ENCODE data around the gene CFL1. TPM values are rescaled to one million over a fixed set of nuclear protein-coding genes. Genes with fewer than 3 reads are reported as not detected.

CFL1 gene
- total and polyA plus RNA-seq, 4 donors = 387 to 1,282 (median 730) TPM

DNA sequence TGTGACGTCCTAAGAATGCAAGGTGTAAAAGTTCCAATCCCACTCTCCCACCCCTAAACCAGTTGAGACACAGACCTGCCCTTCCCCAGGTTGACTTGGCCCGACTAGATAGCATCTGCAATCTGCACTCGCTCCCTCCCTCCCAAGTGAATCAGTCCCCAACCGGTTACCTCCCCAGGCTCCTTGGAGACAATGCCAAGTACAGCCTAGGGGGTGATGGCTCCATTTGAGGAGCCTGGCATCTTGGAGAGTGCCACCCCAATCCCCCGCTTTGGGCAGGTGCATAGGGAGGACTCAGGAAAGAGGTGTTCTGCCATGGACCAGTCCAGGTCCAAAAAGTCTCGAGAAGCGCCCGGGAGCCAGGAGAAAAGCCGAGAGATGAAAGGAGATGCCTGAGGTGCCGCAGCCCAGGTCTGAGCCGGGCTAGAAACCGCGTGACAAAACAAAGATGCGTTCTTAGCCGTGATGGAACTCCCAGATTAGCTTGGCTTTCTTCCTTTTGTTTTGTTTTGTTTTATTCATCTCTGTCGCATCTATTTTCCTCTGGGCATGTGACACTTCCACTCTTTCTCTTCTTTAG, 42.9 kb downstream of the CFL1 start:
- Histone ChIP-seq H3K9ac (ENCODE audit: insufficient read depth in 1 of 2, low read length in 2 of 2) (no peak overlapping the region), H3K36me3 (ENCODE audit: control insufficient read depth in 4 of 4, insufficient read depth in 4 of 4, low read length in 4 of 4) (peaks cover 0 to 2% (median 0%) of the 10 kb centered on the region in 4 donors), H3K4me1 (ENCODE audit: control insufficient read depth in 5 of 5, insufficient read depth in 5 of 5, low read length in 5 of 5) (peaks cover 0 to 5% (median 3%) of the 10 kb centered on the region in 5 donors), H3K27ac (ENCODE audit: low read depth in 1 of 2, low read length in 1 of 2) (peak overlapping the region in 1 of 2 donors; percentile 34), H3K4me3 (no peak overlapping the region), H3K9me3 (ENCODE audit: control insufficient read depth in 4 of 4, insufficient read depth in 3 of 4, low read length in 3 of 4) (no peaks in the 10 kb centered on the region), H3K27me3 (ENCODE audit: control insufficient read depth in 3 of 3, insufficient read depth in 3 of 3, low read length in 2 of 3) (peaks cover 0 to 10% (median 3%) of the 10 kb centered on the region in 3 donors)
- ATAC-seq (ENCODE audit: insufficient read depth, low FRiP score) (no peak), DNase-seq (no peak)
- TF ChIP-seq, protein P1, sequence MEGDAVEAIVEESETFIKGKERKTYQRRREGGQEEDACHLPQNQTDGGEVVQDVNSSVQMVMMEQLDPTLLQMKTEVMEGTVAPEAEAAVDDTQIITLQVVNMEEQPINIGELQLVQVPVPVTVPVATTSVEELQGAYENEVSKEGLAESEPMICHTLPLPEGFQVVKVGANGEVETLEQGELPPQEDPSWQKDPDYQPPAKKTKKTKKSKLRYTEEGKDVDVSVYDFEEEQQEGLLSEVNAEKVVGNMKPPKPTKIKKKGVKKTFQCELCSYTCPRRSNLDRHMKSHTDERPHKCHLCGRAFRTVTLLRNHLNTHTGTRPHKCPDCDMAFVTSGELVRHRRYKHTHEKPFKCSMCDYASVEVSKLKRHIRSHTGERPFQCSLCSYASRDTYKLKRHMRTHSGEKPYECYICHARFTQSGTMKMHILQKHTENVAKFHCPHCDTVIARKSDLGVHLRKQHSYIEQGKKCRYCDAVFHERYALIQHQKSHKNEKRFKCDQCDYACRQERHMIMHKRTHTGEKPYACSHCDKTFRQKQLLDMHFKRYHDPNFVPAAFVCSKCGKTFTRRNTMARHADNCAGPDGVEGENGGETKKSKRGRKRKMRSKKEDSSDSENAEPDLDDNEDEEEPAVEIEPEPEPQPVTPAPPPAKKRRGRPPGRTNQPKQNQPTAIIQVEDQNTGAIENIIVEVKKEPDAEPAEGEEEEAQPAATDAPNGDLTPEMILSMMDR (IDR thresholded peaks at IDR 0.05; ENCODE audit: control extremely low read depth, extremely low read depth) = no peak
- WGBS, 2 donors = 92% methylated on average over 16 of the region's 16 CpGs

DNA sequence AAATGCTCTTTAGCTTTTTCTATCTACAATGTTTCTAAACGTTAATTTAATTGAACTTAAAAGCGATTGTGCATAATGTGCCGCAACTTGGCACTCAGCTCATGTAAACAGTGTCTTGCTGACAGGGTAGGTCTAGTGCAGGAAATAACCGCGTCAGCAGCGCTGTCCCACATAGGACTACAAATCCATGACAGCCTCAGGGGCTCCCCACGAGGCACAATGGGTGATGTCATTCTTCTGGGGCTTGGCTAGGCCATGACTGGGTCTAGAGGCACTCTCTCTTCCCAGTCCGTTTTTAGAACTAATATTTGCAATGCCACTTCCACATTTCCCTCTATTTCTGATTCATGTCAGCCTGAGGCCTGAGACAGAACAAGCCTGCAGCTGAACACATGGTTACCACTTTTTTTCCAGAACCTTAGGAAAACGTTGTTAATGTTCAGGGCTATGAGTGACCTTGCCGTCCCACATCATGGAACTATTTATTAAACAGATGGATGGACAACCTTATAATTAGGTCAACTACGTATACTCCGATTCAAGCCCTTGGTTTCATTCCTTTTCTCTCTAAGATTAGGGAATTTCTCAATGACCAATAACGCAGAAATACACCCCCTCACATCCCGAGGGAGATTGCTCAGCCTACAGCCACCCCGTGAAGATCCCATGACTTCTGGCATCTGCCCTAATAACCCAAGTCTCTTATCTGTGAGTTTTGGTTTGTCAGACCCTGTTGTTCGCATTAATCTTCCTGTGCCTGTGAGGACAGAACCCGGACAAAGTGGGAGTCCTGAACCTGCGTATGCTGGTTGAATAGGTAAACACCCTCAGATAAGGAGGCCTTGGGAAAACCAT, 43.6 kb downstream of the CFL1 start:
- 57 to 69% methylated on average over 18 of the region's 18 CpGs for WGBS, 2 donors
- H3K4me3 ChIP-seq = no peak overlapping the region
- peaks cover 0 to 5% (median 3%) of the 10 kb centered on the region in 5 donors for H3K4me1 ChIP-seq (ENCODE audit: control insufficient read depth in 5 of 5, insufficient read depth in 5 of 5, low read length in 5 of 5)
- DNase-seq (peak in 2 of 3 donors; percentile 27 to 48), ATAC-seq (ENCODE audit: insufficient read depth, low FRiP score) (no peak)
- H3K27me3 ChIP-seq (ENCODE audit: control insufficient read depth in 3 of 3, insufficient read depth in 3 of 3, low read length in 2 of 3) = peaks cover 0 to 10% (median 3%) of the 10 kb centered on the region in 3 donors
- H3K9me3 ChIP-seq (ENCODE audit: control insufficient read depth in 4 of 4, insufficient read depth in 3 of 4, low read length in 3 of 4) = no peaks in the 10 kb centered on the region
- no peak overlapping the region for H3K9ac ChIP-seq (ENCODE audit: insufficient read depth in 1 of 2, low read length in 2 of 2)
- H3K27ac ChIP-seq (ENCODE audit: low read depth in 1 of 2, low read length in 1 of 2) = peak overlapping the region in 1 of 2 donors; percentile 34
- TF ChIP-seq, protein P1 (IDR thresholded peaks at IDR 0.05; ENCODE audit: control extremely low read depth, extremely low read depth) = no peak
- peaks cover 0 to 2% (median 0%) of the 10 kb centered on the region in 4 donors for H3K36me3 ChIP-seq (ENCODE audit: control insufficient read depth in 4 of 4, insufficient read depth in 4 of 4, low read length in 4 of 4)

DNA sequence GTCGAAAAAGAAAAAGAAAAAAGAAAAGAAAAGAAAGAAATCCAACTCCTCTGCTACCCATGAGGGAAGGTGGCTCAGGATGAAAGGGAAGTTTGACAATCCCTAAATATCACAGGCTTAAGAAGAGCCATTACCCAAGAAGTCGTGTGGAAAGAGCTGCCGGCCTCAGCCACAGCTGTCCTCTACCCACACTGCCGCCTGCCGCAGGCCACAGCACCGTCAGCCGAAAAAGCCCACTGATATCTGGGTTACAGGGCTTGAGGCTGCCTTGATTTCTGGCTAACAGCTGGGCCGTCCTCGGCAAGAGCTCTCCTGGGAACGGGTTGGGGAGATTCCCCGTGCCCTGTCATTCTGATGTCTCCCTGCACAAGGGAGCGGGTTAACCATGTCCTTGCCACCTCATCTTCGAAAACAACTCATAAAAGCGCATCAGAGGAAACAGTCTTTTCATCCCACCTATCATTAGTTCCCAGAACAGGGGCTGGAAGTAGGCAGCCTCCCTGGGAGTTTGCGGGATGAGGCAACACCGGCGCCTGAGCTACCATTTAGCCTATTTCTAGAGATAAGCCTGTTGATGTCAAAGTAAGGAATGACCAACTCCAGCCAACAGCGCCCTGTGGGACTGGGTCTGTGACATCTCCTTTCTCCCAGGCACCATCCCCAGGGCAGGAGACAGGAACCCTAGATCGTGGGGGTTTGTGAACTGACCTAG, 46.1 kb downstream of the CFL1 start:
- Histone ChIP-seq H3K27me3 (ENCODE audit: control insufficient read depth in 3 of 3, insufficient read depth in 3 of 3, low read length in 2 of 3) (peaks cover 0 to 10% (median 3%) of the 10 kb centered on the region in 3 donors), H3K9ac (ENCODE audit: insufficient read depth in 1 of 2, low read length in 2 of 2) (no peak overlapping the region), H3K36me3 (ENCODE audit: control insufficient read depth in 4 of 4, insufficient read depth in 4 of 4, low read length in 4 of 4) (peaks cover 0 to 2% (median 0%) of the 10 kb centered on the region in 4 donors), H3K4me1 (ENCODE audit: control insufficient read depth in 5 of 5, insufficient read depth in 5 of 5, low read length in 5 of 5) (peaks cover 0 to 3% (median 0%) of the 10 kb centered on the region in 5 donors), H3K27ac (ENCODE audit: low read depth in 1 of 2, low read length in 1 of 2) (no peak overlapping the region), H3K4me3 (no peak overlapping the region), H3K9me3 (ENCODE audit: control insufficient read depth in 4 of 4, insufficient read depth in 3 of 4, low read length in 3 of 4) (no peaks in the 10 kb centered on the region)
- TF ChIP-seq, protein P1 (IDR thresholded peaks at IDR 0.05; ENCODE audit: control extremely low read depth, extremely low read depth) = no peak
- ATAC-seq (ENCODE audit: insufficient read depth, low FRiP score) (no peak), DNase-seq (no peak)
- 61 to 79% methylated on average over 19 of the region's 19 CpGs for WGBS, 2 donors

Data from lung (tissue), 12 donors.